Frontal cortex (tissue), 4 donors: ENCODE results near the gene C11orf58. TPM values are rescaled to one million over a fixed set of nuclear protein-coding genes. Genes with fewer than 3 reads are reported as not detected.
A peak's percentile ranks its signal among the peaks of the same experiment; 100 is the strongest.

Experiments used
- DNase-seq, 2 donors: peaks; one replicate each; pipeline ENCODE4 v3.0.0; 2012; ENCODE audit warnings: low spot score in 2 of 2
- FAIRE-seq: peaks from 2 replicates; lab custom pipeline; 2012; peaks lifted over from hg19 to GRCh38; lab: Jason Lieb, UNC
- total RNA-seq: library from RNA; depleted of rRNA; stranded (reverse); fragments of >200 nt; gene quantifications from one replicate; pipeline ENCODE4 v1.2.3, GENCODE V29; 2014
- donor health status: control.
- donor health status: control.
- donor health status: control.

Gene C11orf58
- total RNA-seq, 1 donor from 2014 or later = 280 TPM

DNA sequence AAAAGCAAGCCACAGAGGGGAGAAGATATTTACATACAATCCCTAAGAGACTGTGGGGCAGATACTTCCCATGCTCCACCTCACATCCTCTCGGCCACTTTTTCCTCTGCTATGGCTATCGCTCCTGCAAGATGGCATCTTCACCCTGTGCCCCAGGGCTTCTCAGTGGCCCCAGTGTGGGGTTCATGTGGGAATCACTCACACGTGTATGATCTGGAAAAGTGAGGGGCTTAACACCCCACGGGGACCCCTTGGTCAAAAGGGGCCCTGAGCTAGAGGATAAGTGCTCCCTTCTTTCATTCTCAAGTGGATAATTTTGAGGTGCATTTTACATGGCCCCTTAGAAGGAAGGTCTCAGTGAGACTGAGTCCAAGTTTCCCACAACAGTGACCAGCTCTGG, 28.7 kb downstream of the C11orf58 start:
- DNase-seq (no peak), FAIRE-seq (no peak)

DNA sequence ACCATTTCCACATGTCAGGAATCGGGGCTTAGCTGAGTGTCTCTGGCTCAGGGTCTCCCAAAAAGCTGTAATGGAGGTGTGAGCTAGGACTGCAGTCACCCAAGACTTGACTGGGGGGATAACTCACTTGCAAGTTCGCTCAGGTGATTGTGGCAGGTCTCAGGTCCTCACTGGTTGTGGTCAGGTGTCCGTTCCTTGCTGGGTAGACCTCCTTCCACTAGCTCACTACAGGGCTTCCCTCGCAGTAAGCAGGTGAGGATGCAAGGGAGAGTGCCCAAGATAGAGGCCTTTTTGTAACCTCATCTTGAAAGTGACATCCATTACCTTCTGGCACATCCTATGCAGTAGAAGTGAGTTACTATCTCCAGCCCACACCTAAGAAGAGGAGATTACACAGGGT, 29.5 kb downstream of the C11orf58 start:
- DNase-seq (no peak), FAIRE-seq (no peak)

DNA sequence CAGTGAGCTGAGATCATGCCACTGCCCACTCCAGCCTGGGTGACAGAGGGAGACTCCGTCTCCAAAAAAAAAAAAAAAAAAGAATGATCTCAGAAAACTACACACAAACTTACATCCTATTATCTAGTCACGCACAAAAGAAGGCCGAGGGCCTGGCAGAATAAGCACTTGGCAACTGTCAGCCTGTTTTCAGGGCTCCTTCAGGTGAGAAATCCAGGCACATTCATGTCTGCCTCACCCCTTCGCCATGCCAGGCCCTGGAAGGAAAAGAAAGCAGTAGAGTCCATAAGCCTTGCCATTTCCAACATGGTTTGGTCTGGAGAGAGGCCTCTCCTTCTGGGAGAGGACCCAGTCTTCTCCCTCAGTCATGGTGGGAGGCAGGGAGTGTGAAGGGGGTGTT, 30.9 kb downstream of the C11orf58 start:
- DNase-seq (no peak), FAIRE-seq (no peak)

DNA sequence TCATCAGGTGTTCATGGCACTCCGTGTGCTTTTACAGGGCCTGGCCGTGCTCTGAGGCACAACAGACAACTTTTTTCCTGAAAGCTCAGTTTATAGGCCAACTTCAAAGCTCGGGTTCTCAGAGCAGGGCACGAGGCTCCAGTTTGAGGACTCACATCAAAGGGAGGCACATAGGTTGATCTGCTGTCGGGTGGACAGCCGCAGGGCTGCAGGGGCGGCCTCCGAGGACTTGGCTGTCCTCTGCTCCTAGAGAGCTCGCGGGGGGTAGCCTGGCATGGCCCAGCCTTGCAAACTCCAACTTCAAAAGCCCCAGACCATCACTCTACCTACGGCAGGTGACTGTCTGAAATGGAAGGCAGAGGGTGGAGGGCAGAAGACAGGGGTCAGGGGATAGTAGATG, 31.6 kb downstream of the C11orf58 start:
- no peak for DNase-seq
- FAIRE-seq = no peak

DNA sequence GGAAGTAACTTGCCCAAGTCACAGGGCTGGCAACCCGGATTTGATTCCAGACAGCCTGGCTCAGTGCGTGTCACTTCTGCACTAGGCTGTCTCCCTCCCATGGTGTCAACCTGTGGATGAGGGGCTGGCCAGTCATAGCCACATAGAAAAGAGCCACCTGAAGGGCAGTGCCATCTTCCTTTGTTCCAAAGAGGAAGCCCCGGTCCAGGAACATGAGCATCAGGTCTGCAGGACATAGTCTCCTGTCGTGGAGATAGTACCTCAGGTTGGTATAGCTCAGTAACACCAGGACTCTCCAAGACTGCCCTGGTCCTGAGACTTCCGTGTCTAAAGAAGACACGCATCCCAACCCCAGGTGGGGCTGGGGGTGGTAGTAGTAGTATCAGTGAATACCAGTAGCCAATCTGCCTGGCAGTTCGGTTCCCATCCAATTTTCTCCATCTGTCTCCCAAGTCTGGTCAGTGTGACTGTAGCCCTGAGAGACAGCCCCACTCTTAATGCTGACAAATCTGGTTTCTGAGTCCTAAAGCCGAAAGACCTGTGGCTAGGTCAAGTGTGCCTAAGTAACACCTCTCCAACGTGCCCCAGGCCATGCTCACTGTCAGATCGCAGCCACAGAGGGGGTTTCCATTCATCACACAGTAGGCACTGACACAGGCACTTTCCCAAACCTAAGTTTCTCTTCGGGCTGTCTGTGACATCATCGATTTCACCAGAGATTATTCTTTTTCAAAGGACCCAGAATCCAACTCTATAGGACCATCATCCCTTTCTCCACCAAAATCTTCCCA, 33.1 kb downstream of the C11orf58 start:
- FAIRE-seq (no peak), DNase-seq (no peak)

DNA sequence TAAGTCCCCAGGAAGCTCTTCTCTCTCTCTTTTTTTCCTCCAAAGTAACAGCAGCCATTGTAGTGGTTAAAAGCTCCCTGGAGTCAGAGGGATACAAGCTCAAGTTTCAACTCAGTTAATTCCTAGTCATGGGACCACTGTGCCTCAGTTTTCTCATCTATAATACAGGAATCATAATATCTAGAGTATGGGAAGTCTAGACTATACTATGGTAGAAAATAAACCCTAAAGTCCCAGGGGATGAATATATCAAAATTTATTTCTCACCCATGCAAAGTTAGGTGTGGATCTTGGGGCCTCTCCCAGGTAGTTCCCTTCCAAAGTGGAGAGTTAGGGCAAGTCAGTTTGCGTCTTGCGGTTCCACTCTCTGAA, 33.7 kb downstream of the C11orf58 start:
- DNase-seq = no peak
- FAIRE-seq = no peak

DNA sequence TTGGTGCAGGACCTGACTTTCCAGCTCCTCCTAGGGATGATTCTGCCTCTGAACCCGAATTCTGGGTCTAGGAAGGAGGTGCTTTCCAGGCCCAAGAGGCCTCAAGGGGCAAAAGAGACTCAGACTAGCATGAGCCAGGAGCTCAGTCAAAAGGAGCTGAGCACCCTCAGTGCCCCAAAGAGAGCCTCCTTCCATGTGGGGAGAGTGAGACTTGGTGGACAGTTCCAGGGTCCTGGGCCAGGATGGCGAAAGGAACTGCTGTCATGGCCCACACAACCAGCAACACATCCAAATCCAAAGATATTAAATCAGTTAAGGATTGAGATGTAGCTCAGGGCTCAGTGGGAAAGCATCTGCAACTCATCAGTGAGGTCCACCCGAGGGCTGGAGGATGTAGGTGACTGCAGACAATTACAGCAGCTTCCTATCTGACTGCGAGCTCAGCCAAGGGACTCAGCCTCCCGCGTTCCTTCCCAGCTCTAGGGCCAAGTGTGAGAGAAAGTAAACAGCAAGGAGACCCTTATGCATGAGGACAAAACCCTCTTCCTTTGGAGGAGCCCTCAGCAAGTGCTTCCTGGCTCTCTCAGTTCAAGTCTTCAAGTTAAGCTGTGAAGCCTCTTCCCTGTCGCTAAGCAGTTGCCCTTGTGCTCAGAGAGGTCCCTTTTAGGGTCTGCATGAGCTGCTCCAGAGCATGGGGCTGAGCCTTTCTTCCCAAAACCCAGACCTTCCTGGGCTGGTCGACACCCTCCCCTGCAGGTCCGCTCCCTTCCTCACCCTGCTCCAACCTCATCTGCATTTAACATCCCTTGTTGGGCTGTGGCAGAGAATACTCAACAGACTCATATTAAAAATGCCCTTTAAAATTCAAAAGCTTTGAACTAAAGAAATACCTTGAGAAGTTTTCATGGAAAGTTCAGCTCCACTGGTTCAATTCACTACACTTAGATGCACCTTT, 35.8 kb downstream of the C11orf58 start:
- DNase-seq (no peak), FAIRE-seq (no peak)

DNA sequence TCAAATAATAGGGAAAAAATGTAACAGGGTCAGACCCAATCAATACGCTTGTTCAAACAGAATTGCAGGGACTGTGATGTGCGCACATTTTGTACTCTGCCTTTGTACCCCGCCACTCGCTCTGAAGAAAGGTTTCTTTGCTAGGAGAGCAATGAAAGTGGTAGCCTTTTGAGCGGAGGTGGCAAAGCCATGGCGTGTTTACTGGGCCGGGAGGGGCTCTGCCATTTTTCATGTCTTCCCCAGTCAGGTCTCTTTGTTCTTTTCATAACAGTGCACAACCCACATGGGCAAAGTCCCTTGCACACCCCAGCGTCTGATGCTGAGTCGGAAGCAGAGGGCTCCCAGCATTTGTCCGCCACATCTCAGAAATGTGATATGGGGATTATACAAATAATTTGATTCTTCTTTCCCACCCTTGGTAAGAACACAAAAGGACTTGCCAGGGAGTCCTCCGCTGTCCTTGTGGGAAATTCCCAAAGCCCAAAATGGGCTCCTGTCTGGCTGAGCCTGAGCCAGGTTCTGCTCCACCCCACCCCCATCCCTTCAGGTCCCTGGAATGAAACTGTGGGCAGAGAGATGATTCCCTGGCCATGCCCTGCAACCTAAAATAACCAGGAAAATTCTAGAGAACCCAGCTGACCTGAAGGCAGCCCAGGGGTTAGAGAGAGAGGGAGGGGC, 36.6 kb downstream of the C11orf58 start:
- DNase-seq (no peak), FAIRE-seq (no peak)

DNA sequence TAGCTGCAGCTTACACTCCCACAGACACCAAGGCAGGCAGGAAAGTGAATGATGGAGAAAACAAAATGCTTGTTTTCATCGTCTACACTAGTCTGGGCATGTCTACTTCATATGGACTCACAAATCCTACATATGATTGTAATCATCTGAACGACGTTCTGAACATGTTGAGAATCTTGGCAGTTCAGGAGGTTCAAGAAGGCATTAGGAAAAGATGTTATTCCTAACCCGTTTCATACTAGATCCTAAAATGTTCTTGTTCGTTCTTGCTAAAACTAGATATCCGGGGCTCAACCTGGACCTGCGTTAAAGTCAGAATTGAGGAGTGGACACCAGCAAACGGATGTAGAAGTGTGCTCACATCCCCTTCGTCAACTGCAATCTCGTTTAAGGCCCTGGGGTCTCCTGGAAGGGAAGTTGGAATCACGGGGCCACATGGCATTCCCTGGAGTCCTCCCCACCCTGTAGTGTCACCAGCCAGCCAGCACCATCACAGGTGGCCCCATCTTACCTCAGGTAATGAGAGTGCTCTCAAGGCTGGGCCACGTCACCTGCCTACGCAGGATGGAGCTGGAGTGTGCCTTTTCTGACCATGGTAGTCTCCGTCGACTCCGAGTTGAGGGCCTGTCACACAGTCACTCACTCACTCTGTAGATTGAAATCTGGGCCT, 37.3 kb downstream of the C11orf58 start:
- FAIRE-seq = no peak

DNA sequence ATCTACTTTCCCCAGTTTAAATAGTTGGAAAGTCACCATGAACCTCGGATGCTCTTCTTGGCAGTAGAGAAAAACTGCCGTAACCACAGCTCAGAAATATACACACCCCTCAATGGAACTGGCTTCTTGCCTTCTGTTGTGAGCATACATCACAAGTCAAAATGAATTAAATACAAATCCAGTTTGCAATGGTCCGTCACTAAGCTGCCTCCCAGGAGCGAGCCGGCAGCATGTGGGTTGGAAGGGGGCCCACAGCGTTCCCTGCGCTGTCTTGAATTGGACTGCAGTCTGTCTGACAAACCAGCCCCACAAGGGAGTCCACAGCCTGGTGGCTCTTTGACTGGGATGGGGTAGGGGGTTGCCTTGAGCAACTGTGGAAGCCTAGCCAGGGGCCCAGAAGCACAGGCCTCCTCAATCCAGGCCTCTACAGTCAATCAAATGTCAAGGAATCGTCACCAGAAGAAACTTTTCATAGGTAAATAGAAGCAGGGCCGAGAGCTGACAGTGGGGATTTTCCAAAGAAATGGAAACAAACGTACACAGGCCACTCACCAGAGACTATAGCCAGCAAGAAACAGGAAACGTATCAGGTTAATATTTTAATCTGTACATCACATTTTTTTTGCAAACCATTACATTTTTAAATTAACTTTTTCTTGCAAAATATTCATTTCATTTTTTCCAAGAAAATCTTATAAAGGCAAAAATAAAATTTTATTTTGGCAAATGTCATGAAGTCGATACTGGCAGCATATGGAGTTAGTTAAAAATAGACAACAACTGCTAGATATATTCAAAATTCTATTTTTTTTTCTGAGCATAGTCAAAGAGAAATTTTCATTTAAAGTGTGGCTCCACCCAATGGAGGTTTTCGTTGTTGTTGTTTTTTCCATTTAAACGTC, 38.5 kb downstream of the C11orf58 start:
- DNase-seq = no peak
- FAIRE-seq = peak; percentile 56

More for the DNA sequence above, 37.3 kb downstream of the C11orf58 start:
- DNase-seq = no peak

DNA sequence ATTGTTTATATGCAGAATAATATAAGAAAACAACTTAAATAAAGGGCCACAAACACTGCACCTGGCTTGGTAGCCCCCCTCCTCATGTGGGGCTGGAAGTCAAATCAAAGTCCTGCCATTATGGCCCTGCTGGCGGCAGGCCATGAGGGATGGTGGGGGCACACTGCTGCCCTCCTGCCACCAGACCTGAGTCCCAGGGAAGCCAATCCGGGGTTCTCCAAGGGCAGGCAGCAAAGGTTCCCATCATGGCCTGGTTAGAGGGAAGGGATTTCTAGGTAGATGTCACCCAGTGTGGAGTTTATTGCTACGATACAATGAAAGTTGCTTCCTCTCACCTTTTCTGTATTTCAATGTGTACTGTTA, 39.1 kb downstream of the C11orf58 start:
- DNase-seq (no peak), FAIRE-seq (no peak)

DNA sequence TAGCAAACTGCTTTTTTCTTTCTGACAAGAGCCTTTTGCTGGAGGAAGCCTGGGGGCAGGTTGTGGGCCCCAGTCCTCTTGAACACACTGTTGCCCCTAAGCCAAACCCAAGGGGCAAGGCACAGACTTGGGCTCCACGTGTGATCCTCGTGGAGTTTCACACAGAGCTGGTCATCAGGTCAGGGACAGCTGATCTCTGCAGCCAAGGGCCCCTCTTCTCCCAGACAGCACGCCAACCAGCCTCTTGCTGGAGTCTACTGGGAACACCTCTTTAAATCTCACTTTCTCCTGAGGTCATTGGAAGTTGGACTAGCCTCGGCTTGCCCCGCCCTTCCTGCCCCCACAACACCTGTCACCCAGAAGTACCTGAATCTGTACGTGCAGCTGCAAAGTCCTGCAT, 39.8 kb downstream of the C11orf58 start:
- FAIRE-seq (no peak), DNase-seq (no peak)

DNA sequence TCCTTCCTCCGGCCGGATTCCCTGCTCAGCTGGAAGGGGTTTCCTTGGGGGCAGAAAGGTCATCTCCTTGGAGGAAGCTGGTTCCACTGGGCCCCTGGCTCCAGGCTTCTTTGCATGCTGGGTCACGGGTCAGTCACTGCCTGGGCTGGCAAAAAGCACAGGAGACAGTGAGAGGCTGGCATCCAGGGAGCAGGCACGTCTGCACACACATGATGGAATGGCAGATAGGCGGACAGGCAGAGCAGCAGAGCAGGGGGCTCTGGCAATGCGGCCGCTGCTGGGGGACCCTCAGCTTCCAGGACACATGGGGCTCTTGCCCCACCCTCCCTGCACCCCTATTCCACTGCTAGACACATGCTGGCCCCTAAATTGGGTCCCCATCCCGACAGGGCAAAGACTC, 40.4 kb downstream of the C11orf58 start:
- FAIRE-seq = no peak

DNA sequence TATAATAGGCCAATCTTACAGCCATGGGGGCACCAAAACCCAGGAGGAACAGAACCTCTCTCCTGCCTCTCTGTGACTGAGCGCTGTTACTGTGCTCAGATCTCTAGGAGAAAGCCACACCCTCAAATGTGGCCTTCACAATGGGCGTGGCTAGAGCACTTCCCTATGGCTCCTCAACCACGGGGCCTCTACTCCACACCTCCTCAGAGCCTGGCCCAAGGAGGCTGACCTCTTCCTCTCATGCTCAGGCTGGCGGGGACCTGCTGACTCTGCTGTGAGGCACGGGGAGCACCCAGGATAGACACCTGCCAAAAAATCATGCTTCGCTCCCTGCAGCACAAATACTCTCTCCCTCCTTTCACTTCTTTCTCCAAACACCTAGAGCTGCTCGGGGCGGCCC, 41.0 kb downstream of the C11orf58 start:
- DNase-seq (no peak), FAIRE-seq (no peak)

More for the DNA sequence above, 40.4 kb downstream of the C11orf58 start:
- DNase-seq = no peak

DNA sequence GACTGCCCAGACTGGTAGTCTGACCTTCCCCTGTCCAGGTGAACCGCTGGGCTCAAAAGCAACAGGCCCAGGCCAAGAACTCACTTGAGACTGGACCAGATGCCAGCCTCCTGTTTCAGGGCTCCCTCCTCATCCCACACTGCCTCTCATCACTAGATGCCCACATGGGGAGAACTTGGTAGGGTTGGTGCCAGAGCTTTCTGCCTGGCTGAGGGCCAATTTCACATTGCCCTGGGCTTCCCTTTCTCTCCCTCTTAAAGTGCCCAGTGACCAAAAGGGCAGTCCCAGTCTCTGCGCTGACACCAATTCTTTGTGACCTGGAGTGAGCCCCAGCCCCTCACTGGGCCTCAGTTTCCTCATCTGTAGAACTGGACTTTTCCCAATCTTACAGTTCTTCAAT, 41.7 kb downstream of the C11orf58 start:
- DNase-seq = no peak
- no peak for FAIRE-seq

DNA sequence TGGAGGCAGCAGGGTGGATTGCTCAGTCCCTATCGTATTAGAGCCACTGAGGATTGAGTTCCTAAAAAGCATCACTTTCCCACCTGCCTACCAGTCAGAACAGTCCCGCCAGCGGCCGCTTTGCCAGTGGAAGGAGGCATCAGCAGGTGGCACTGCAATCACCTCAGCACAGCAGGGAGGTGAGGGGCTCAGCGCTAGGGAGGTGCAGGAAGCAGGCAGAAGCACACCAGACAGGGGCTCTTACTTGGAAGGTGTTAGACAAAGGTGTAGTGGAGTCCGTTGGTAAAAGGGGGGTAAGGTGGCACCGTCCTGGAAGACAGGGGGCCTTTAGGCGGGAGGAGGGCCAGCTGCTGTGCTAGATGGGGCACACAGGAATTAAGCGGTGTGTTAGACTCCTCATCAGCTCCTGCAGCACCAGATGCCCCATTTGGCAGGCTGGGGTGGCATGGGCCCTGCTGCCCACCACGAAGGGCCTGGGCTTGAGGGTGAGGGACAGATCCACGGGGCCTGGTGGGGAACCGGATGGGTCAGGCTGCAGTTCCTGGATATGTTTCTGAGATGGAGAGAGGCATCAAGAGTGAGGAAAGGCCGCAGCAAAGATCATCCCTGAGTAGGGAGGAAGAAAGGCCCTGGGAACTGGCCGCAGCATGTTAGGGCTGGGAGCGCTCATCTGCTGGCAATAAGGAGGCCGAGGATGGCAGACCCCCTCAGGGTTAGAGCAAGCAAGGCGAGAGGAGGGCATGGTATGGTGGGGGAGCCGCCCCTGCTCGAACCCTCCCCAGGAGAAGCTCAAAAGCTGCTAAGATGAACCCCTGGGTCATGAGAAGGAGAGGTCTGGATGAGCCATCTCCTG, 42.5 kb downstream of the C11orf58 start:
- FAIRE-seq = no peak
- DNase-seq = no peak

DNA sequence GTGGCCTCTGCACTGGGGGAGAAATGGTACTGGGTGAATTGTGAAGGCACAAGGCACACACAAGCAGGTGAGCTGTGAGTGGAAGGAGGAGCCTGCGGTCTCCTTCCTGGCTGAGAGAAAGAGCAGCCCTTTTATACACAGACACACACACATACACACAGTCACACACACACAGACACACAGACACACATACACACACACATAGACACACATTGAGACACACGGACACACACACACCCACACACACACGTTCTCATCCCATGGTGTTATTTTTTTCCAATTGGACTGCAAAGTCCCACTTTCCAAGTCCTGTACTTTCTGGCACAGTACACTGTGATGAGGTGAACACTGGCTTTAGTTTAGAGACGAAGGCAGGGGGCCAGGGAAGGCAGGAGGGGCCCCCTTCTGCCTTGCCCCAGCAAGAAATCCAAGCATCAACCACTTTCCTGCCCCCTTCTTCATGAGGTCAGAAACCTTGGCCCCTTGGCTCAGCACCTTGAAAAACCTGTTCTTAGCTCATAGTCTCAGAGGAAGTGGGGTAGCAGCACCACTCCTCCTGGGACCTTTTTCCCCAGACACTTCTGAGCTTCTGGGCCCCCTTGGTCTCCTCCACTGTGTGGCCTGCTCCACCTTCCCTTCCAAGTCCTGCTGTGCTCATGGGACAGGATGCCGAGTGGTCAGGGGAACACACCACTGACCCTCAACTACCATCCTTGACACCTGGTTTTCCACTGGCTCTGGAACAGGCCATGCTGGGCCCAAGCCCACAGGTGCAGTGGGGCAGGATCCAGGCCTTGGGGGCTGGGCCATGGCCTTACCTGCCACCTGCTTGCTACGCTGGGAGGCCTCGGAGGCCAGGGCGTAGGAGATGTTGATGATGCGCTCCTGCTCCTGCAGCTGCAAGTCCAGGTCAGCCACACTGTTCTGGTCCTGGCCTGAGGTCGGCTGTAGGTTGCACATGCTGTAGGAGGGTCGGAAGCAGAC, 43.8 kb downstream of the C11orf58 start:
- no peak for FAIRE-seq
- no peak for DNase-seq
